RKO (cell line): ENCODE data around the gene ARL6IP1.
"Not testable (repeated sequence)": the region's sequence is repeated elsewhere in the genome, so short reads cannot be mapped to it uniquely, and the experiment has no call there.

ENCODE experiments used
- DNase-seq: peaks from one replicate; pipeline ENCODE4 v3.0.0-alpha.2; 2016; ENCODE audit warnings: low spot score

The ARL6IP1 gene

GRCh38 chr16:18799500-18799899, 1.8 kb downstream of the ARL6IP1 start:
- no peak for DNase-seq

GRCh38 chr16:18797746-18798145, 3.6 kb downstream of the ARL6IP1 start:
- no peak for DNase-seq

- DNase-seq, result no peak
Measured at GRCh38 chr16:18796377-18796776, 5.0 kb downstream of the ARL6IP1 start.

- peak; percentile 33 for DNase-seq
Measured at GRCh38 chr16:18792836-18793433, 8.4 kb downstream of the ARL6IP1 start.

- peak; percentile 96 for DNase-seq
Measured at GRCh38 chr16:18789850-18790706, 11.3 kb downstream of the ARL6IP1 start, which contains the start of gene RPS15A. TSS of gene RPS15A (minus strand) at chr16:18790334. CDS start at chr16:18789113, 1,221 bp downstream.

- DNase-seq, result no peak
Measured at GRCh38 chr16:18789515-18789849, 11.9 kb downstream of the ARL6IP1 start.

GRCh38 chr16:18788828-18789514, 12.4 kb downstream of the ARL6IP1 start:
- DNase-seq, result peak; percentile 23

- no peak for DNase-seq
Measured at GRCh38 chr16:18784917-18785623, 16.3 kb downstream of the ARL6IP1 start.

- DNase-seq, result no peak
Measured at GRCh38 chr16:18783430-18784341, 17.7 kb downstream of the ARL6IP1 start.

GRCh38 chr16:18782697-18783429, 18.5 kb downstream of the ARL6IP1 start:
- DNase-seq, result no peak

GRCh38 chr16:18781232-18781631, 20.1 kb downstream of the ARL6IP1 start:
- DNase-seq, result not testable (repeated sequence)

- not testable (repeated sequence) for DNase-seq
Measured at GRCh38 chr16:18780460-18781026, 20.8 kb downstream of the ARL6IP1 start.

GRCh38 chr16:18777664-18778063, 23.7 kb downstream of the ARL6IP1 start:
- DNase-seq, result not testable (repeated sequence)

GRCh38 chr16:18776334-18776733, 25.0 kb downstream of the ARL6IP1 start:
- DNase-seq, result not testable (repeated sequence)

- not testable (repeated sequence) for DNase-seq
Measured at GRCh38 chr16:18774651-18775050, 26.7 kb downstream of the ARL6IP1 start.

- not testable (repeated sequence) for DNase-seq
Measured at GRCh38 chr16:18772171-18772570, 29.2 kb downstream of the ARL6IP1 start.

GRCh38 chr16:18770336-18770962, 30.9 kb downstream of the ARL6IP1 start:
- DNase-seq, result not testable (repeated sequence)

- not testable (repeated sequence) for DNase-seq
Measured at GRCh38 chr16:18767217-18767616, 34.1 kb downstream of the ARL6IP1 start.

- not testable (repeated sequence) for DNase-seq
Measured at GRCh38 chr16:18762713-18763112, 38.6 kb downstream of the ARL6IP1 start.
